CD14-positive monocyte (primary cell): ENCODE measurements around the gene AFF3. TPM values are rescaled to one million over a fixed set of nuclear protein-coding genes. Genes with fewer than 3 reads are reported as not detected.

Source experiments
- DNase-seq, 3 donors: peaks; one replicate each; pipeline ENCODE4 v3.0.0-alpha.2; 2011 to 2022
- H2AFZ ChIP-seq: 2 replicates; pipeline ENCODE4 v1.6.0; 2012; ENCODE audit warnings: mild to moderate bottlenecking, low read depth, low read length, inconsistent platforms; ENCODE audit not compliant: insufficient read depth, poor library complexity, severe bottlenecking
- H3K27ac ChIP-seq, 2 donors: 1 replicate in 1 of 2; 2 replicates in 1 of 2; pipeline ENCODE4 v1.5.1; 2012 to 2013; ENCODE audit warnings: low read length in 2 of 2, control low read depth in 1 of 2, inconsistent platforms in 1 of 2, low read depth in 1 of 2, mild to moderate bottlenecking in 1 of 2
- H3K27me3 ChIP-seq, 2 donors: one replicate each; pipeline versions ENCODE4 v1.6.0 to v1.6.1; 2011 to 2013; ENCODE audit warnings: low read length in 2 of 2; ENCODE audit not compliant: control insufficient read depth in 2 of 2, insufficient read depth in 2 of 2
- H3K36me3 ChIP-seq, 2 donors: replicated peaks in 1 of 2; 1 replicate in 1 of 2; 2 replicates in 1 of 2; pipeline versions ENCODE4 v1.5.1 to v1.6.1; 2012 to 2013; ENCODE audit warnings: low read length in 2 of 2, control low read depth in 1 of 2, inconsistent platforms in 1 of 2, mild to moderate bottlenecking in 1 of 2; ENCODE audit not compliant: insufficient read depth in 2 of 2, control insufficient read depth in 1 of 2
- H3K4me1 ChIP-seq, 2 donors: 1 replicate in 1 of 2; 2 replicates in 1 of 2; pipeline versions ENCODE4 v1.5.1 to v1.6.1; 2012 to 2013; ENCODE audit warnings: low read length in 2 of 2, control low read depth in 1 of 2, inconsistent platforms in 1 of 2, mild to moderate bottlenecking in 1 of 2, moderate library complexity in 1 of 2; ENCODE audit not compliant: insufficient read depth in 2 of 2, control insufficient read depth in 1 of 2
- H3K4me2 ChIP-seq: replicated peaks from 2 replicates; pipeline ENCODE3; 2012; ENCODE audit warnings: low read length, moderate library complexity, mild to moderate bottlenecking; ENCODE audit not compliant: poor library complexity, severe bottlenecking; ENCODE audit errors: extremely low read depth
- H3K4me3 ChIP-seq, 3 experiments: fragments of 200-600 bp in 1 of 3; sonication (generic) in 1 of 3; replicated peaks in 1 of 3; 1 replicate in 2 of 3; 2 replicates in 1 of 3; pipeline ENCODE4 v1.5.1; 2011 to 2013; ENCODE audit warnings: low read length in 3 of 3, mild to moderate bottlenecking in 3 of 3, control low read depth in 2 of 3, low read depth in 2 of 3, inconsistent platforms in 1 of 3, moderate library complexity in 1 of 3
- H3K79me2 ChIP-seq: 2 replicates; pipeline ENCODE4 v1.6.0; 2012; ENCODE audit warnings: mild to moderate bottlenecking, control low read depth, inconsistent platforms, low read length, moderate library complexity; ENCODE audit not compliant: insufficient read depth
- H3K9ac ChIP-seq: 2 replicates; pipeline ENCODE4 v1.6.0; 2017; ENCODE audit warnings: low read length, mild to moderate bottlenecking; ENCODE audit not compliant: insufficient read depth, poor library complexity, severe bottlenecking
- H3K9me3 ChIP-seq, 2 donors: replicated peaks in 1 of 2; 1 replicate in 1 of 2; 2 replicates in 1 of 2; pipeline versions ENCODE4 v1.5.1 to v1.6.1; 2012 to 2013; ENCODE audit warnings: low read length in 2 of 2, control low read depth in 1 of 2; ENCODE audit not compliant: control insufficient read depth in 1 of 2, insufficient read depth in 1 of 2
- H4K20me1 ChIP-seq: 2 replicates; pipeline ENCODE4 v1.6.0; 2012; ENCODE audit warnings: mild to moderate bottlenecking, low read length, control low read depth, moderate library complexity; ENCODE audit not compliant: insufficient read depth
- H3K27ac Mint-ChIP-seq, 7 donors: one replicate each; pipeline ENCODE4 v1.8.0; 2020; ENCODE audit warnings: mild to moderate bottlenecking in 7 of 7, mixed read lengths in 7 of 7, moderate library complexity in 6 of 7, inconsistent platforms in 2 of 7
- H3K27me3 Mint-ChIP-seq, 3 donors: one replicate each; pipeline ENCODE4 v1.8.0; 2021 to 2022; ENCODE audit warnings: low read depth in 3 of 3, mild to moderate bottlenecking in 3 of 3, mixed read lengths in 3 of 3, moderate library complexity in 3 of 3, inconsistent platforms in 1 of 3
- H3K36me3 Mint-ChIP-seq, 2 donors: one replicate each; pipeline ENCODE4 v1.8.0; 2020; ENCODE audit warnings: mixed read lengths in 2 of 2, inconsistent platforms in 1 of 2, mild to moderate bottlenecking in 1 of 2
- H3K4me1 Mint-ChIP-seq: one replicate; pipeline ENCODE4 v1.8.0; 2020; ENCODE audit warnings: mild to moderate bottlenecking, mixed read lengths
- H3K4me3 Mint-ChIP-seq, 2 donors: one replicate each; pipeline ENCODE4 v1.8.0; 2020; ENCODE audit warnings: mild to moderate bottlenecking in 2 of 2, mixed read lengths in 2 of 2, moderate library complexity in 1 of 2
- H3K9me3 Mint-ChIP-seq, 7 donors: one replicate each; pipeline ENCODE4 v1.8.0; 2020 to 2022; ENCODE audit warnings: mixed read lengths in 7 of 7, mild to moderate bottlenecking in 6 of 7, moderate library complexity in 6 of 7, inconsistent platforms in 2 of 7
- WGBS: methylation state at CpG from one replicate; pipeline ENCODE4 v1.1.5; 2013; ENCODE audit warnings: missing lambda C conversion rate; ENCODE audit not compliant: insufficient coverage; 5-methylcytosine and 5-hydroxymethylcytosine counted together
- intact Hi-C, 2 donors: fragments of 100-400 bp; cut with micrococcal nuclease; formaldehyde crosslinking; loops; one replicate each; pipeline versions ENCODE4 v1.15.0 to v1.15.1; 2023
- polyA plus RNA-seq, 3 donors: library from polyadenylated mRNA; depleted of rRNA in 1 of 3; unstranded in 2 of 3; stranded (reverse) in 1 of 3; fragments of 300-500 nt in 2 of 3; fragments of >200 nt in 1 of 3; fragmentation: Illumina TruSeq in 2 of 3; gene quantifications; 1 replicate in 2 of 3; 2 replicates in 1 of 3; pipeline ENCODE4 v1.2.3, GENCODE V29; 2012 to 2021
- TF ChIP-seq, protein P1 (sequence below): fragments of 200-600 bp; IDR thresholded peaks from one replicate; pipeline ENCODE4 v1.8.0; 2022; ENCODE audit warnings: antibody characterized with exemption, mild to moderate bottlenecking

The AFF3 gene
- polyA plus RNA-seq, 3 donors: 0.17 to 4.1 (median 0.49) TPM

GRCh38 chr2:99613980-99614379 is 528.4 kb downstream of the AFF3 start:
- WGBS: 90% methylated on average over 2 of the region's 3 CpGs
- Histone ChIP-seq H3K4me2 (no peak overlapping the region), H3K27ac (no peak overlapping the region), H4K20me1 (no peaks in the 10 kb centered on the region), H3K9me3 (no peaks in the 10 kb centered on the region), H2AFZ (no peak overlapping the region), H3K36me3 (no peaks in the 10 kb centered on the region), H3K27me3 (no peaks in the 10 kb centered on the region), H3K9ac (no peak overlapping the region), H3K4me1 (no peaks in the 10 kb centered on the region), H3K4me3 (no peak overlapping the region), H3K79me2 (no peaks in the 10 kb centered on the region)
- intact Hi-C loops: no loop called here
- DNase-seq: no peak
- Mint-ChIP-seq H3K36me3 (no peaks in the 10 kb centered on the region), H3K9me3 (no peaks in the 10 kb centered on the region), H3K4me1 (peaks cover 10% of the 10 kb centered on the region), H3K4me3 (no peak overlapping the region), H3K27ac (no peak overlapping the region), H3K27me3 (peaks cover 0 to 3% (median 2%) of the 10 kb centered on the region in 3 donors)
- TF ChIP-seq, protein P1, sequence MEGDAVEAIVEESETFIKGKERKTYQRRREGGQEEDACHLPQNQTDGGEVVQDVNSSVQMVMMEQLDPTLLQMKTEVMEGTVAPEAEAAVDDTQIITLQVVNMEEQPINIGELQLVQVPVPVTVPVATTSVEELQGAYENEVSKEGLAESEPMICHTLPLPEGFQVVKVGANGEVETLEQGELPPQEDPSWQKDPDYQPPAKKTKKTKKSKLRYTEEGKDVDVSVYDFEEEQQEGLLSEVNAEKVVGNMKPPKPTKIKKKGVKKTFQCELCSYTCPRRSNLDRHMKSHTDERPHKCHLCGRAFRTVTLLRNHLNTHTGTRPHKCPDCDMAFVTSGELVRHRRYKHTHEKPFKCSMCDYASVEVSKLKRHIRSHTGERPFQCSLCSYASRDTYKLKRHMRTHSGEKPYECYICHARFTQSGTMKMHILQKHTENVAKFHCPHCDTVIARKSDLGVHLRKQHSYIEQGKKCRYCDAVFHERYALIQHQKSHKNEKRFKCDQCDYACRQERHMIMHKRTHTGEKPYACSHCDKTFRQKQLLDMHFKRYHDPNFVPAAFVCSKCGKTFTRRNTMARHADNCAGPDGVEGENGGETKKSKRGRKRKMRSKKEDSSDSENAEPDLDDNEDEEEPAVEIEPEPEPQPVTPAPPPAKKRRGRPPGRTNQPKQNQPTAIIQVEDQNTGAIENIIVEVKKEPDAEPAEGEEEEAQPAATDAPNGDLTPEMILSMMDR: no peak

- H4K20me1 ChIP-seq: no peaks in the 10 kb centered on the region
- H3K36me3 ChIP-seq: no peaks in the 10 kb centered on the region
- intact Hi-C loops: no loop called here
- no peak for DNase-seq
- Mint-ChIP-seq H3K27me3 (peaks cover 0 to 2% (median 1%) of the 10 kb centered on the region in 3 donors), H3K9me3 (peaks cover 0 to 3% (median 0%) of the 10 kb centered on the region in 7 donors), H3K36me3 (peaks cover 0 to 2% of the 10 kb centered on the region in 2 donors), H3K27ac (peak overlapping the region in 1 of 7 donors; percentile 64), H3K4me1 (peaks cover 8% of the 10 kb centered on the region), H3K4me3 (no peak overlapping the region)
- H3K27ac ChIP-seq: no peak overlapping the region
- TF ChIP-seq, protein P1: no peak
- no peaks in the 10 kb centered on the region for H3K4me1 ChIP-seq
- no peak overlapping the region for H3K4me3 ChIP-seq
- 100% methylated on average over 2 of the region's 6 CpGs for WGBS
- no peaks in the 10 kb centered on the region for H3K79me2 ChIP-seq
- H3K9me3 ChIP-seq: no peaks in the 10 kb centered on the region
- no peak overlapping the region for H2AFZ ChIP-seq
- H3K4me2 ChIP-seq: no peak overlapping the region
- no peaks in the 10 kb centered on the region for H3K27me3 ChIP-seq
- no peak overlapping the region for H3K9ac ChIP-seq
Observed at GRCh38 chr2:99611786-99612185, 530.6 kb downstream of the AFF3 start.
